BJ (cell line): Measurements from ENCODE around the gene CHST5. TPM values are rescaled to one million over a fixed set of nuclear protein-coding genes. Genes with fewer than 3 reads are reported as not detected.

Experiments
- CTCF ChIA-PET: fragments of 350-600 bp; formaldehyde crosslinking; extraction: SDS; loops from one replicate; lab custom pipeline; 2021; ENCODE audit warnings: antibody characterized with exemption, inconsistent platforms; lab: Yijun Ruan, JAX
- POLR2A ChIA-PET: fragments of 300-600 bp; sonication (Branson Sonifier 250); formaldehyde crosslinking; extraction: SDS; loops from one replicate; lab custom pipeline; 2021; ENCODE audit warnings: antibody characterized with exemption; lab: Charles Lee
- DNase-seq: peaks from one replicate; pipeline ENCODE4 v3.0.0-alpha.2; 2011; ENCODE audit warnings: low read depth
- H3K27me3 ChIP-seq: 2 replicates; pipeline ENCODE4 v1.6.0; 2011; ENCODE audit warnings: low read length; ENCODE audit not compliant: control insufficient read depth, insufficient read depth
- H3K36me3 ChIP-seq: 2 replicates; pipeline ENCODE4 v1.5.1; 2011; ENCODE audit warnings: low read length; ENCODE audit not compliant: control insufficient read depth, insufficient read depth
- H3K4me3 ChIP-seq: 2 replicates; pipeline ENCODE4 v1.5.1; 2011; ENCODE audit warnings: low read depth, mild to moderate bottlenecking, control low read depth, low read length
- CTCF ChIP-seq: IDR thresholded peaks from 2 replicates; pipeline ENCODE4 v1.5.1; 2011; ENCODE audit warnings: low read depth, mild to moderate bottlenecking, control low read depth, inconsistent platforms, low read length, moderate library complexity; ENCODE audit not compliant: insufficient read depth
- polyA plus RNA-seq: library from polyadenylated mRNA; depleted of rRNA; stranded (reverse); fragments of >200 nt; gene quantifications from 2 replicates; pipeline ENCODE4 v1.2.3, GENCODE V29; 2011

The CHST5 gene
- polyA plus RNA-seq, 1 experiment: not detected

- CTCF ChIA-PET: interaction anchor here (3.5 kb wide), 1 partner anchor 14 kb away, joined by 9 read pairs; no protein-coding TSS in a partner anchor
- no peak for DNase-seq
- POLR2A ChIA-PET: no interaction called here
- H3K4me3 ChIP-seq: no peak overlapping the region
- no peak for TF ChIP-seq CTCF
- 0 out of 2 replicates have a peak, but pooled peaks cover 2% of the 10 kb centered on the region for H3K27me3 ChIP-seq
- peaks cover 21% of the 10 kb centered on the region for H3K36me3 ChIP-seq
Measured at GRCh38 chr16:75567911-75568310, 32.0 kb upstream of the CHST5 start.

- no peak for TF ChIP-seq CTCF
- POLR2A ChIA-PET: no interaction called here
- DNase-seq: no peak
- 0 out of 2 replicates have a peak, but pooled peaks cover 2% of the 10 kb centered on the region for H3K27me3 ChIP-seq
- CTCF ChIA-PET: interaction anchor here (0.6 to 3.5 kb wide), 5 partner anchors 9 to 94 kb away, joined by 3 to 9 read pairs (median 3); no protein-coding TSS in a partner anchor
- H3K36me3 ChIP-seq: peaks cover 14% of the 10 kb centered on the region
- peak overlapping the region; percentile 83 for H3K4me3 ChIP-seq
Measured at GRCh38 chr16:75566758-75567255, 30.9 kb upstream of the CHST5 start.

GRCh38 chr16:75566040-75566757 is 30.3 kb upstream of the CHST5 start, which contains the start of gene GABARAPL2:
TSS of gene GABARAPL2 (plus strand) at chr16:75566379. CDS start at chr16:75566487, 108 bp downstream.
- DNase-seq: no peak
- CTCF ChIA-PET: interaction anchor here (0.7 to 3.5 kb wide), 6 partner anchors 9 to 49 kb away, joined by 3 to 11 read pairs (median 4); no protein-coding TSS in a partner anchor

GRCh38 chr16:75565640-75566039 is 29.7 kb upstream of the CHST5 start:
- peaks cover 11% of the 10 kb centered on the region for H3K36me3 ChIP-seq
- no peak for DNase-seq
- H3K4me3 ChIP-seq: peak overlapping the region; percentile 83
- peaks cover 2% of the 10 kb centered on the region; the same call in 1 of the 2 replicates for H3K27me3 ChIP-seq
- ChIA-PET POLR2A (interaction anchor here (0.5 kb wide), 1 partner anchor 69 kb away, joined by 4 read pairs; no protein-coding TSS in a partner anchor), CTCF (interaction anchor here (1.2 to 3.5 kb wide), 4 partner anchors 14 to 49 kb away, joined by 3 to 11 read pairs (median 6); no protein-coding TSS in a partner anchor)
- no peak for TF ChIP-seq CTCF

More at GRCh38 chr16:75566040-75566757, 30.3 kb upstream of the CHST5 start, which contains the start of gene GABARAPL2:
- Histone ChIP-seq H3K27me3 (peaks cover 2% of the 10 kb centered on the region; the same call in 1 of the 2 replicates), H3K36me3 (peaks cover 11% of the 10 kb centered on the region), H3K4me3 (peak within 1 kb of the TSS; percentile 83)
- no peak for TF ChIP-seq CTCF
- POLR2A ChIA-PET: interaction anchor here (0.5 kb wide), 1 partner anchor 68 kb away, joined by 4 read pairs; no protein-coding TSS in a partner anchor
